Neural cell (in vitro differentiated cells): ENCODE results near the gene FUBP1. TPM values are rescaled to one million over a fixed set of nuclear protein-coding genes. Genes with fewer than 3 reads are reported as not detected.

Source experiments
- H2AFZ ChIP-seq: fragments of 200-600, 300-800 bp; sonication (generic), shearing (Covaris generic); 2 replicates; pipeline ENCODE4 v1.6.0; 2014; ENCODE audit warnings: low read depth, mild to moderate bottlenecking, antibody characterized with exemption, low read length, moderate library complexity
- H3F3A ChIP-seq: fragments of 200-600 bp; shearing (Covaris generic); 2 replicates; pipeline ENCODE4 v1.6.1; 2016; ENCODE audit warnings: mild to moderate bottlenecking, moderate library complexity, mixed read lengths, antibody characterized with exemption, low read length; ENCODE audit not compliant: insufficient read depth, poor library complexity, severe bottlenecking
- H3K27ac ChIP-seq: fragments of 200-600, 300-800 bp; sonication (generic), shearing (Covaris generic); 2 replicates; pipeline ENCODE4 v1.5.1; 2014; ENCODE audit warnings: mild to moderate bottlenecking, low read length, moderate library complexity
- H3K27me3 ChIP-seq: fragments of 300-800, 200-600 bp; sonication (generic), shearing (Covaris generic); 2 replicates; pipeline ENCODE4 v1.6.0; 2014; ENCODE audit warnings: mild to moderate bottlenecking, low read depth, low read length, moderate library complexity; ENCODE audit not compliant: insufficient read depth
- H3K36me3 ChIP-seq: fragments of 300-800, 200-600 bp; sonication (generic), shearing (Covaris generic); 2 replicates; pipeline ENCODE4 v1.5.1; 2014; ENCODE audit warnings: mild to moderate bottlenecking, antibody characterized with exemption, low read length, moderate library complexity; ENCODE audit not compliant: insufficient read depth
- H3K4me2 ChIP-seq: fragments of 300-800, 200-600 bp; sonication (generic), shearing (Covaris generic); 2 replicates; pipeline ENCODE4 v1.6.0; 2014; ENCODE audit warnings: mild to moderate bottlenecking, low read length
- H3K4me3 ChIP-seq: fragments of 300-800, 200-600 bp; sonication (generic), shearing (Covaris generic); 2 replicates; pipeline ENCODE4 v1.5.1; 2014; ENCODE audit warnings: mild to moderate bottlenecking, low read length, moderate library complexity
- H3K79me2 ChIP-seq: fragments of 200-600 bp; shearing (Covaris generic); replicated peaks from 2 replicates; pipeline ENCODE4 v1.6.0; 2014; ENCODE audit warnings: mild to moderate bottlenecking, low read length, moderate library complexity; ENCODE audit not compliant: insufficient read depth
- H3K9ac ChIP-seq: fragments of 300-800, 200-600 bp; sonication (generic), shearing (Covaris generic); 2 replicates; pipeline ENCODE4 v1.6.1; 2016; ENCODE audit warnings: mild to moderate bottlenecking, low read length, mixed read lengths
- H3K9me2 ChIP-seq: fragments of 200-600 bp; shearing (Covaris generic); 2 replicates; pipeline ENCODE4 v1.6.1; 2016; ENCODE audit warnings: mild to moderate bottlenecking, low read length, mixed read lengths; ENCODE audit not compliant: insufficient read depth
- H3K9me3 ChIP-seq: fragments of 200-600, 300-800 bp; sonication (generic), shearing (Covaris generic); 2 replicates; pipeline ENCODE4 v1.6.1; 2016; ENCODE audit warnings: mild to moderate bottlenecking, mixed run types, low read length, moderate library complexity, mixed read lengths
- H4K20me1 ChIP-seq: fragments of 200-600 bp; shearing (Covaris generic); 2 replicates; pipeline ENCODE4 v1.6.1; 2016; ENCODE audit warnings: mild to moderate bottlenecking, mixed run types; ENCODE audit not compliant: insufficient read depth
- EP300 ChIP-seq: fragments of 450-650 bp; conservative IDR thresholded peaks from 2 replicates; pipeline ENCODE4 v1.6.1; 2014; ENCODE audit warnings: antibody characterized with exemption, mild to moderate bottlenecking, moderate library complexity; ENCODE audit not compliant: poor library complexity, severe bottlenecking
- EZH2 ChIP-seq: fragments of 200-600, 300-800 bp; shearing (Covaris generic), sonication (generic); IDR thresholded peaks from 2 replicates; pipeline ENCODE4 v1.6.1; 2014; ENCODE audit warnings: antibody characterized with exemption, low read length, borderline replicate concordance, mild to moderate bottlenecking; ENCODE audit not compliant: insufficient read depth, poor library complexity, severe bottlenecking
- MXI1 ChIP-seq: fragments of 450-650 bp; conservative IDR thresholded peaks from 2 replicates; pipeline ENCODE4 v1.6.1; 2014; ENCODE audit warnings: antibody characterized with exemption, mild to moderate bottlenecking; ENCODE audit not compliant: poor library complexity, severe bottlenecking
- POLR2AphosphoS5 ChIP-seq: IDR thresholded peaks from 2 replicates; pipeline ENCODE4 v1.6.1; 2012
- RAD21 ChIP-seq: fragments of 450-650 bp; conservative IDR thresholded peaks from 2 replicates; pipeline ENCODE4 v1.6.1; 2014; ENCODE audit warnings: antibody characterized with exemption, mild to moderate bottlenecking, moderate library complexity
- SMC3 ChIP-seq: fragments of 450-650 bp; conservative IDR thresholded peaks from 2 replicates; pipeline ENCODE4 v1.6.1; 2014; ENCODE audit warnings: antibody characterized with exemption, mild to moderate bottlenecking, moderate library complexity; ENCODE audit not compliant: poor library complexity
- TAF1 ChIP-seq: IDR thresholded peaks from 2 replicates; pipeline ENCODE4 v1.6.1; 2012; ENCODE audit warnings: low read depth
- polyA plus RNA-seq: library from polyadenylated mRNA; depleted of rRNA; stranded (reverse); fragments of >200 nt; gene quantifications from 2 replicates; pipeline ENCODE4 v1.2.3, GENCODE V29; 2014
- TF ChIP-seq, protein P1 (sequence below): IDR thresholded peaks from 2 replicates; pipeline ENCODE4 v1.6.1; 2012; ENCODE audit warnings: borderline replicate concordance
- TF ChIP-seq, protein P2 (sequence below): fragments of 450-650 bp; IDR thresholded peaks from 2 replicates; pipeline ENCODE4 v1.5.1; 2014; ENCODE audit warnings: antibody characterized with exemption, mild to moderate bottlenecking, moderate library complexity; ENCODE audit not compliant: poor library complexity, severe bottlenecking

FUBP1 gene
- polyA plus RNA-seq, 1 donor from 2014 or later, result 630 TPM

DNA sequence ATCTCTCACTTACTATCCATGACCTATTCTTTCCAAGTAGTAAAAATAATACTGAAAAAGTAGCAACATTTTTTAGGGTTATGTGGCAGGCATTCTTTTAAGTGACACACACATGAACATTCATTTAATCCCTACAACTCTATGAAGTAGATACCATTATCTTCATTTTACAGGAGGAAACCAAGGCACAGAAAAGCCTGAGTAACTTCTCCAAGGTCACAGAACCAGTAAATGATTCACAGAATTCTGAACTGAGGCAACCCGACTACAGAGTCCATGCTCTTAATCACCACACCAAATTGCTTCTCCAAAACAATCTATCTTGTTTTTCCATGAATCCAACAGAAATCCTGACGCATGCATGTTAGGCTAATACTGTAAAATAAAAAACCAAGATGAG is 17.5 kb downstream of the FUBP1 start:
- Histone ChIP-seq H2AFZ (no peak overlapping the region), H3K36me3 (peaks cover 47% of the 10 kb centered on the region), H3K79me2 (peaks cover 40% of the 10 kb centered on the region), H3K9me2 (no peaks in the 10 kb centered on the region), H3K27ac (no peak overlapping the region), H3K9ac (no peak overlapping the region), H3K4me2 (no peak overlapping the region), H3K27me3 (no peaks in the 10 kb centered on the region), H4K20me1 (no peaks in the 10 kb centered on the region), H3K4me3 (no peak overlapping the region), H3F3A (no peaks in the 10 kb centered on the region), H3K9me3 (no peaks in the 10 kb centered on the region)
- TF ChIP-seq, protein P1, sequence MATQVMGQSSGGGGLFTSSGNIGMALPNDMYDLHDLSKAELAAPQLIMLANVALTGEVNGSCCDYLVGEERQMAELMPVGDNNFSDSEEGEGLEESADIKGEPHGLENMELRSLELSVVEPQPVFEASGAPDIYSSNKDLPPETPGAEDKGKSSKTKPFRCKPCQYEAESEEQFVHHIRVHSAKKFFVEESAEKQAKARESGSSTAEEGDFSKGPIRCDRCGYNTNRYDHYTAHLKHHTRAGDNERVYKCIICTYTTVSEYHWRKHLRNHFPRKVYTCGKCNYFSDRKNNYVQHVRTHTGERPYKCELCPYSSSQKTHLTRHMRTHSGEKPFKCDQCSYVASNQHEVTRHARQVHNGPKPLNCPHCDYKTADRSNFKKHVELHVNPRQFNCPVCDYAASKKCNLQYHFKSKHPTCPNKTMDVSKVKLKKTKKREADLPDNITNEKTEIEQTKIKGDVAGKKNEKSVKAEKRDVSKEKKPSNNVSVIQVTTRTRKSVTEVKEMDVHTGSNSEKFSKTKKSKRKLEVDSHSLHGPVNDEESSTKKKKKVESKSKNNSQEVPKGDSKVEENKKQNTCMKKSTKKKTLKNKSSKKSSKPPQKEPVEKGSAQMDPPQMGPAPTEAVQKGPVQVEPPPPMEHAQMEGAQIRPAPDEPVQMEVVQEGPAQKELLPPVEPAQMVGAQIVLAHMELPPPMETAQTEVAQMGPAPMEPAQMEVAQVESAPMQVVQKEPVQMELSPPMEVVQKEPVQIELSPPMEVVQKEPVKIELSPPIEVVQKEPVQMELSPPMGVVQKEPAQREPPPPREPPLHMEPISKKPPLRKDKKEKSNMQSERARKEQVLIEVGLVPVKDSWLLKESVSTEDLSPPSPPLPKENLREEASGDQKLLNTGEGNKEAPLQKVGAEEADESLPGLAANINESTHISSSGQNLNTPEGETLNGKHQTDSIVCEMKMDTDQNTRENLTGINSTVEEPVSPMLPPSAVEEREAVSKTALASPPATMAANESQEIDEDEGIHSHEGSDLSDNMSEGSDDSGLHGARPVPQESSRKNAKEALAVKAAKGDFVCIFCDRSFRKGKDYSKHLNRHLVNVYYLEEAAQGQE, result no peak
- TF ChIP-seq EZH2 (no peak), EP300 (no peak), MXI1 (no peak), POLR2AphosphoS5 (no peak), RAD21 (no peak), SMC3 (no peak), TAF1 (no peak)
- TF ChIP-seq, protein P2, sequence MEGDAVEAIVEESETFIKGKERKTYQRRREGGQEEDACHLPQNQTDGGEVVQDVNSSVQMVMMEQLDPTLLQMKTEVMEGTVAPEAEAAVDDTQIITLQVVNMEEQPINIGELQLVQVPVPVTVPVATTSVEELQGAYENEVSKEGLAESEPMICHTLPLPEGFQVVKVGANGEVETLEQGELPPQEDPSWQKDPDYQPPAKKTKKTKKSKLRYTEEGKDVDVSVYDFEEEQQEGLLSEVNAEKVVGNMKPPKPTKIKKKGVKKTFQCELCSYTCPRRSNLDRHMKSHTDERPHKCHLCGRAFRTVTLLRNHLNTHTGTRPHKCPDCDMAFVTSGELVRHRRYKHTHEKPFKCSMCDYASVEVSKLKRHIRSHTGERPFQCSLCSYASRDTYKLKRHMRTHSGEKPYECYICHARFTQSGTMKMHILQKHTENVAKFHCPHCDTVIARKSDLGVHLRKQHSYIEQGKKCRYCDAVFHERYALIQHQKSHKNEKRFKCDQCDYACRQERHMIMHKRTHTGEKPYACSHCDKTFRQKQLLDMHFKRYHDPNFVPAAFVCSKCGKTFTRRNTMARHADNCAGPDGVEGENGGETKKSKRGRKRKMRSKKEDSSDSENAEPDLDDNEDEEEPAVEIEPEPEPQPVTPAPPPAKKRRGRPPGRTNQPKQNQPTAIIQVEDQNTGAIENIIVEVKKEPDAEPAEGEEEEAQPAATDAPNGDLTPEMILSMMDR, result no peak

DNA sequence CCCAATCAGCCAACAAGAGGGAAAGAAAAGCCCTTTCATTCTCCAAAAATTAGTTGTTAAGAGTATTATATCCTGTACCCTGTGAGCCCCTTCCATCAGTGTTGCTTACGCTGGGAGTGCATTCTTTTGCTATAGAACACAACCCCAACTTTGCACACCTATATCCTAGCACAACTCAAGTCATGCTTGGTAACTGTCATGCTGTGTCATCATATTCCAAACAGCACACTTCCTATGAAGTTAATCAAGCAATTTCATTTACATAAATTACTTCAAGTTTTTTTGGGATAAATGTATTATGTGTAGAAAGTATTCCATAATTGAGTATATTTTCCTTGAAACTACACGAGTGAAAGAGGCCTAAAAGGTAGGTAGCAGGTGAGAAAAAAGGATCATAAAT is 20.0 kb downstream of the FUBP1 start:
- no peaks in the 10 kb centered on the region for H3K27me3 ChIP-seq
- peaks cover 35% of the 10 kb centered on the region for H3K36me3 ChIP-seq
- H4K20me1 ChIP-seq, result no peaks in the 10 kb centered on the region
- no peaks in the 10 kb centered on the region for H3K9me2 ChIP-seq
- no peak overlapping the region for H3K9ac ChIP-seq
- TF ChIP-seq RAD21 (no peak), MXI1 (no peak), POLR2AphosphoS5 (no peak), SMC3 (no peak), EP300 (no peak), EZH2 (no peak)
- TF ChIP-seq, protein P2, result no peak
- TF ChIP-seq, protein P1, result no peak
- no peak overlapping the region for H3K27ac ChIP-seq
- H3F3A ChIP-seq, result no peaks in the 10 kb centered on the region
- H3K4me3 ChIP-seq, result no peak overlapping the region
- H2AFZ ChIP-seq, result no peak overlapping the region
- H3K4me2 ChIP-seq, result no peak overlapping the region
- no peaks in the 10 kb centered on the region for H3K9me3 ChIP-seq
- H3K79me2 ChIP-seq, result peaks cover 24% of the 10 kb centered on the region
